Measurements from ENCODE around the gene TEX52. TPM values are rescaled to one million over a fixed set of nuclear protein-coding genes. Genes with fewer than 3 reads are reported as not detected.

Gene TEX52
- total and polyA plus RNA-seq, 2 donors from 2014 or later, result not detected

DNA sequence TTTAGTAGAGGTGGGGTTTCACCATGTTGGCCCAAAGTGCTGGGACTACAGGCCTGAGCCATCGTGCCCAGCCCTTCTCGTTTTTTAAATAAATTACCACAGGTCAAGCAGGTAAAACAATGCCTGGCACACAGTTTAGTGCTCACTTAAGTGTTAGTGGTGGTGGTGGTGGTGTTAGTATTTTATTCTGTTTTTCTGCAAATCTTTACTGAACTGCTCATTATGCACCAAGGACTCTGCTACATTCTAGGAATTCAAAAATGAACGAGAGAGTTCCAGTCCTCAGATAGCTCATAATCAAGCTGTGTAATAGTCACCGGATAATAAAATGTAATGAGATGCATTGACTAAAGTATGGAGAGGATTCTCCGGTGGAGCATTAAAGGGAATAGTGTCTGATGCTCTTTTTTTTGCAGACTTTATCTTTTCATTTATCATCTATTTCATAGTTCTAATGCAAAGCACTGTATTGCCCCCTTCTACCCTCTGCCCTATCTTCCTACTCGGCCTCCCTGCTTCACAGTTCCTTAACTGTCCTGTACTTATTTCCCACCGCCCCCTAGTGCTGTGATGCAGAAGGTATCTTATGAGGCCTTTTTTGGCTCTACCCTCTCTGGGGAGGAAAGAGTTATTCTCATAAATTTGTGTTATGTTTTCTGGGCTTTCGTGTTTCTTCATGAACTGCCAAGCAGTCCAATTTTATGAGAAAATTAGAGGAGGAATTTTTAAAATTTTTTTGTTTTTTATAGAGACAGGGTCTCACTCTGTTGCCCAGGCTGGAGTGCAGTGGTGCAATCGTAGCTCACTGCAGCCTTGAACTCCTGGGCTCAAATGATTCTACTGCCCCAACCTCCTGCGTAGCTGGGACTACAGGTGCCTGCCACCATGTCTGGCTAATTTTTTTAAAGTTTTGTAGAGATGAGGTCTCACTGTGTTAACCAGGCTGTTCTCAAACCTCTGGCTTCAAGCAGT, 43.3 kb downstream of the TEX52 start:
- TF ChIP-seq CTCF (IDR thresholded peaks at IDR 0.05; ENCODE audit: borderline replicate concordance, extremely low read depth, insufficient read depth), result peak; percentile 48
- Histone ChIP-seq H3K9ac (ENCODE audit: low read length in 3 of 3) (peak overlapping the region; percentile 31 to 100 (median 98)), H3K27ac (ENCODE audit: low read depth in 2 of 2, low read length in 2 of 2) (peak overlapping the region; percentile 88 to 100), H3K9me3 (ENCODE audit: control insufficient read depth in 2 of 3, insufficient read depth in 1 of 3, low read length in 3 of 3) (no peaks in the 10 kb centered on the region), H3K4me3 (ENCODE audit: low read length in 3 of 3) (peak overlapping the region; percentile 79 to 100 (median 100)), H3K36me3 (ENCODE audit: control insufficient read depth in 2 of 3, insufficient read depth in 3 of 3, low read length in 3 of 3) (peaks cover 4 to 19% (median 10%) of the 10 kb centered on the region in 3 donors), H3K4me1 (ENCODE audit: control insufficient read depth in 2 of 3, insufficient read depth in 2 of 3, low read depth in 1 of 3, low read length in 3 of 3) (peaks cover 0 to 14% (median 8%) of the 10 kb centered on the region in 3 donors), H3K27me3 (ENCODE audit: control insufficient read depth, insufficient read depth, low read length) (no peaks in the 10 kb centered on the region)
- DNase-seq, result peak in 3 of 5 donors; percentile 57 to 87 (median 77)
- intact Hi-C loops (cut with DNase I), result no loop called here
- no peak for FAIRE-seq

GRCh38 chr12:2812290-2813213, 44.3 kb downstream of the TEX52 start, which contains the start of gene ITFG2:
Gene ITFG2 (plus strand): TSS chr12:2812668. CDS start chr12:2812761, 93 bp downstream.
- peak; percentile 16 for TF ChIP-seq CTCF (IDR thresholded peaks at IDR 0.05; ENCODE audit: borderline replicate concordance, extremely low read depth, insufficient read depth)
- FAIRE-seq (peak; percentile 80), DNase-seq (peak; percentile 98 to 100 (median 99))
- peak within 1 kb of the TSS; percentile 31 to 100 (median 98) for H3K9ac ChIP-seq (ENCODE audit: low read length in 3 of 3)
- H3K4me3 ChIP-seq (ENCODE audit: low read length in 3 of 3), result peak within 1 kb of the TSS; percentile 79 to 100 (median 100)
- H3K36me3 ChIP-seq (ENCODE audit: control insufficient read depth in 2 of 3, insufficient read depth in 3 of 3, low read length in 3 of 3), result peaks cover 0 to 10% (median 2%) of the 10 kb centered on the region in 3 donors
- intact Hi-C loops (cut with DNase I), result no loop called here
- peak within 1 kb of the TSS; percentile 88 to 100 for H3K27ac ChIP-seq (ENCODE audit: low read depth in 2 of 2, low read length in 2 of 2)
- H3K4me1 ChIP-seq (ENCODE audit: control insufficient read depth in 2 of 3, insufficient read depth in 2 of 3, low read depth in 1 of 3, low read length in 3 of 3), result peaks cover 0 to 14% (median 8%) of the 10 kb centered on the region in 3 donors
- no peaks in the 10 kb centered on the region for H3K9me3 ChIP-seq (ENCODE audit: control insufficient read depth in 2 of 3, insufficient read depth in 1 of 3, low read length in 3 of 3)
- H3K27me3 ChIP-seq (ENCODE audit: control insufficient read depth, insufficient read depth, low read length), result no peaks in the 10 kb centered on the region

DNA sequence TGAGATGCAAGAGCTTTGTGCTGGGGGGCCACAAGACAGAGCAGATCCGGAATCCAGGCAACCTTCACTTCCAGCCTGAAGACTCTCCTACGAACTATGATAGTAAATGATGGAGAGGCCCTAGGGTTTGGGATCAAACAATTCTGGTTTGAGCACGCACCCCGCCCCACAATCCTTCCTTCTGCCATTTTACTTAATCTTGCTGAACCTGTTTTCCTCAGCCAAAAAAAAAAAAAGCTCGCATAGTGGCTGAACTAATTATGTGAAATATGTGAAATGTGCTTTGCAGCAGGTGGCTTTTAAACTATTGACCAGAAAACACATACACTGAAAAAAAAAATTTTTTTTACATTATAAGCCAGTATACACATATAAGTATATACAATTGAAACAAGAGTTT, 45.0 kb downstream of the TEX52 start:
- Histone ChIP-seq H3K4me3 (ENCODE audit: low read length in 3 of 3) (peak overlapping the region; percentile 79 to 100 (median 100)), H3K9ac (ENCODE audit: low read length in 3 of 3) (peak overlapping the region in 2 of 3 donors; percentile 87 to 98), H3K36me3 (ENCODE audit: control insufficient read depth in 2 of 3, insufficient read depth in 3 of 3, low read length in 3 of 3) (peaks cover 0 to 4% (median 0%) of the 10 kb centered on the region in 3 donors), H3K27me3 (ENCODE audit: control insufficient read depth, insufficient read depth, low read length) (no peaks in the 10 kb centered on the region), H3K4me1 (ENCODE audit: control insufficient read depth in 2 of 3, insufficient read depth in 2 of 3, low read depth in 1 of 3, low read length in 3 of 3) (peaks cover 0 to 14% (median 8%) of the 10 kb centered on the region in 3 donors), H3K9me3 (ENCODE audit: control insufficient read depth in 2 of 3, insufficient read depth in 1 of 3, low read length in 3 of 3) (no peaks in the 10 kb centered on the region), H3K27ac (ENCODE audit: low read depth in 2 of 2, low read length in 2 of 2) (no peak overlapping the region)
- DNase-seq (peak in 3 of 5 donors; percentile 48 to 63 (median 52)), FAIRE-seq (no peak)
- no peak for TF ChIP-seq CTCF (IDR thresholded peaks at IDR 0.05; ENCODE audit: borderline replicate concordance, extremely low read depth, insufficient read depth)
- intact Hi-C loops (cut with DNase I), result no loop called here

Data from kidney (tissue), 14 donors.